Liver (tissue), 9 donors: ENCODE data around the gene CHPT1. TPM values are rescaled to one million over a fixed set of nuclear protein-coding genes. Genes with fewer than 3 reads are reported as not detected.

ENCODE experiments used
- DNase-seq: peaks from one replicate; pipeline ENCODE4 v3.0.0-alpha.2; 2017; ENCODE audit warnings: low spot score
- H3K27ac ChIP-seq, 2 donors: one replicate each; pipeline ENCODE4 v1.7.0; 2013; ENCODE audit warnings: inconsistent platforms in 2 of 2, low read length in 2 of 2, control low read depth in 1 of 2, low read depth in 1 of 2, mild to moderate bottlenecking in 1 of 2
- H3K27me3 ChIP-seq, 4 donors: one replicate each; pipeline versions ENCODE4 v1.6.1 to v1.7.0; 2013; ENCODE audit warnings: low read length in 3 of 4, inconsistent platforms in 1 of 4, mild to moderate bottlenecking in 1 of 4, moderate library complexity in 1 of 4; ENCODE audit not compliant: control insufficient read depth in 4 of 4, insufficient read depth in 4 of 4
- H3K36me3 ChIP-seq, 4 donors: one replicate each; pipeline versions ENCODE4 v1.6.1 to v1.7.0; 2013; ENCODE audit warnings: low read length in 3 of 4, mild to moderate bottlenecking in 3 of 4, low read depth in 1 of 4, moderate library complexity in 1 of 4; ENCODE audit not compliant: control insufficient read depth in 4 of 4, insufficient read depth in 3 of 4
- H3K4me1 ChIP-seq, 4 donors: one replicate each; pipeline versions ENCODE4 v1.6.1 to v1.7.0; 2013; ENCODE audit warnings: low read length in 3 of 4, mild to moderate bottlenecking in 3 of 4, moderate library complexity in 1 of 4; ENCODE audit not compliant: control insufficient read depth in 4 of 4, insufficient read depth in 4 of 4
- H3K4me3 ChIP-seq, 3 donors: one replicate each; pipeline versions ENCODE4 v1.6.1 to v1.7.0; 2013; ENCODE audit warnings: low read length in 3 of 3, control low read depth in 1 of 3, low read depth in 1 of 3, mild to moderate bottlenecking in 1 of 3
- H3K9ac ChIP-seq, 2 donors: one replicate each; pipeline ENCODE4 v1.7.0; 2013; ENCODE audit warnings: low read length in 2 of 2, mild to moderate bottlenecking in 2 of 2, moderate library complexity in 2 of 2, control low read depth in 1 of 2, low read depth in 1 of 2
- H3K9me3 ChIP-seq, 4 donors: one replicate each; pipeline versions ENCODE4 v1.6.1 to v1.7.0; 2013; ENCODE audit warnings: low read length in 3 of 4; ENCODE audit not compliant: control insufficient read depth in 4 of 4
- ATF3 ChIP-seq: IDR thresholded peaks from 2 replicates; pipeline ENCODE4 v1.6.1; 2016; ENCODE audit warnings: antibody characterized with exemption
- CTCF ChIP-seq: fragments of 150-350 bp; IDR thresholded peaks from 2 replicates; pipeline ENCODE4 v1.5.1; 2017; ENCODE audit warnings: improper control_type of control experiment, low read depth, low read length; ENCODE audit not compliant: missing input control
- EGR1 ChIP-seq, 2 donors: IDR thresholded peaks; 2 replicates each; pipeline ENCODE4 v1.6.1; 2016 to 2018; ENCODE audit warnings: antibody characterized with exemption in 2 of 2, low read depth in 2 of 2
- FOXA2 ChIP-seq: IDR thresholded peaks from 2 replicates; pipeline ENCODE4 v1.6.1; 2016; ENCODE audit warnings: antibody characterized with exemption
- GABPA ChIP-seq, 2 donors: IDR thresholded peaks in 1 of 2; conservative IDR thresholded peaks in 1 of 2; 2 replicates each; pipeline ENCODE4 v1.6.1; 2016; ENCODE audit warnings: antibody characterized with exemption in 2 of 2, mild to moderate bottlenecking in 1 of 2, moderate library complexity in 1 of 2
- HNF4A ChIP-seq, 2 donors: conservative IDR thresholded peaks; 2 replicates each; pipeline ENCODE4 v1.6.1; 2016; ENCODE audit warnings: antibody characterized with exemption in 2 of 2, mild to moderate bottlenecking in 2 of 2
- HNF4G ChIP-seq: IDR thresholded peaks from 2 replicates; pipeline ENCODE4 v1.6.1; 2016; ENCODE audit warnings: antibody characterized with exemption
- NR2F2 ChIP-seq: IDR thresholded peaks from 2 replicates; pipeline ENCODE4 v1.6.1; 2016; ENCODE audit warnings: antibody characterized with exemption
- RAD21 ChIP-seq, 2 donors: IDR thresholded peaks; 2 replicates each; pipeline ENCODE4 v1.6.1; 2016; ENCODE audit warnings: antibody characterized with exemption in 2 of 2, mild to moderate bottlenecking in 2 of 2
- REST ChIP-seq: IDR thresholded peaks from 2 replicates; pipeline ENCODE4 v1.6.1; 2016; ENCODE audit warnings: antibody characterized with exemption, mild to moderate bottlenecking
- SP1 ChIP-seq: IDR thresholded peaks from 2 replicates; pipeline ENCODE4 v1.6.1; 2018; ENCODE audit warnings: antibody characterized with exemption, mild to moderate bottlenecking
- TAF1 ChIP-seq: conservative IDR thresholded peaks from 2 replicates; pipeline ENCODE4 v1.6.1; 2016; ENCODE audit warnings: antibody characterized with exemption, mild to moderate bottlenecking
- ZBTB33 ChIP-seq: IDR thresholded peaks from 2 replicates; pipeline ENCODE4 v1.6.1; 2016; ENCODE audit warnings: antibody characterized with exemption
- WGBS: extraction: QIAGEN DNeasy Blood & Tissue Kit; methylation state at CpG from one replicate; pipeline ENCODE4 v1.1.7; 2013; 5-methylcytosine and 5-hydroxymethylcytosine counted together
- polyA plus RNA-seq, 2 donors: library from polyadenylated mRNA; stranded (reverse) in 1 of 2; unstranded in 1 of 2; fragments of 200-250 nt in 1 of 2; fragments of >200 nt in 1 of 2; fragmentation: Nextera tagmentation in 1 of 2; extraction: Ambion mirVana in 1 of 2; gene quantifications; one replicate each; pipeline versions ENCODE4 v1.2.1 to v1.2.3, GENCODE V29; 2013 to 2015
- total RNA-seq, 2 donors: library from RNA; depleted of rRNA; stranded (reverse); fragments of >200 nt; gene quantifications; one replicate each; pipeline ENCODE4 v1.2.3, GENCODE V29; 2014
- donor health status: healthy.
- donor health status: healthy.
- donor health status: healthy.
- donor health status: healthy.
- donor health status: healthy.

Gene CHPT1
- total and polyA plus RNA-seq, 4 donors: 51.5 to 96.6 (median 61.7) TPM

GRCh38 chr12:101750152-101750551 lies 52.7 kb downstream of the CHPT1 start:
- WGBS: 97% methylated on average over 4 of the region's 4 CpGs
- Histone ChIP-seq H3K9ac (no peak overlapping the region), H3K4me1 (no peaks in the 10 kb centered on the region), H3K36me3 (peaks cover 2 to 34% (median 28%) of the 10 kb centered on the region in 4 donors), H3K4me3 (no peak overlapping the region), H3K9me3 (no peaks in the 10 kb centered on the region), H3K27ac (no peak overlapping the region), H3K27me3 (no peaks in the 10 kb centered on the region)
- no peak for DNase-seq
- no peak for TF ChIP-seq ZBTB33
- TF ChIP-seq RAD21 (IDR thresholded peaks at IDR 0.05): no peak
- no peak for TF ChIP-seq TAF1
- TF ChIP-seq HNF4A (conservative IDR thresholded peaks at IDR 0.05): no peak
- no peak for TF ChIP-seq SP1
- no peak for TF ChIP-seq ATF3
- TF ChIP-seq EGR1 (IDR thresholded peaks at IDR 0.05; ENCODE audit: low read depth in 2 of 2): no peak
- TF ChIP-seq FOXA2: no peak
- no peak for TF ChIP-seq REST

- Histone ChIP-seq H3K27ac (no peak overlapping the region), H3K4me3 (no peak overlapping the region), H3K27me3 (no peaks in the 10 kb centered on the region), H3K36me3 (peaks cover 1 to 14% (median 6%) of the 10 kb centered on the region in 4 donors), H3K9me3 (no peaks in the 10 kb centered on the region), H3K9ac (no peak overlapping the region), H3K4me1 (no peaks in the 10 kb centered on the region)
- 72% methylated on average over 5 of the region's 5 CpGs for whole genome bisulfite sequencing
- DNase-seq: no peak
- TF ChIP-seq ATF3: no peak
- TF ChIP-seq TAF1: no peak
- TF ChIP-seq RAD21 (IDR thresholded peaks at IDR 0.05): peak; percentile 87 to 89
- no peak for TF ChIP-seq NR2F2
- TF ChIP-seq FOXA2: no peak
- no peak for TF ChIP-seq GABPA (IDR thresholded peaks at IDR 0.05 in 1 of 2, conservative IDR thresholded peaks at IDR 0.05 in 1 of 2)
- peak; percentile 80 for TF ChIP-seq CTCF
- TF ChIP-seq REST: no peak
- TF ChIP-seq HNF4G: no peak
Observed at GRCh38 chr12:101759396-101760047, 62.1 kb downstream of the CHPT1 start.
